Activated CD4-positive, alpha-beta T cell treated with anti-CD3 and anti-CD28 coated beads for 36 hours (primary cell): ENCODE data around the gene PXMP2. TPM values are rescaled to one million over a fixed set of nuclear protein-coding genes. Genes with fewer than 3 reads are reported as not detected.

Source experiments
- ATAC-seq: fragments of 200-7000 bp; cut with Tn5 transposase; one replicate; pipeline ENCODE4 v1.10.0; 2021; ENCODE audit warnings: mild to moderate bottlenecking, moderate library complexity
- CTCF ChIA-PET: fragments of 350-600 bp; sonication (Branson Sonifier 250); formaldehyde crosslinking; loops from one replicate; lab custom pipeline; 2021; ENCODE audit warnings: antibody characterized with exemption; lab: Charles Lee
- POLR2A ChIA-PET: fragments of 350-600 bp; sonication (Branson Sonifier 250); formaldehyde crosslinking; loops from one replicate; lab custom pipeline; 2021; ENCODE audit warnings: antibody characterized with exemption, inconsistent platforms; lab: Charles Lee
- DNase-seq: peaks from one replicate; pipeline ENCODE4 v3.0.0-alpha.2; 2020
- H3K27ac Mint-ChIP-seq: one replicate; pipeline ENCODE4 v1.8.0; 2021; ENCODE audit warnings: mixed read lengths
- H3K27me3 Mint-ChIP-seq: one replicate; pipeline ENCODE4 v1.8.0; 2021; ENCODE audit warnings: mixed read lengths
- H3K36me3 Mint-ChIP-seq: one replicate; pipeline ENCODE4 v1.8.0; 2021; ENCODE audit warnings: low read depth, mixed read lengths
- H3K4me1 Mint-ChIP-seq: one replicate; pipeline ENCODE4 v1.8.0; 2021; ENCODE audit warnings: mixed read lengths
- H3K4me3 Mint-ChIP-seq: one replicate; pipeline ENCODE4 v1.8.0; 2021; ENCODE audit warnings: mild to moderate bottlenecking, moderate library complexity, mixed read lengths
- H3K9me3 Mint-ChIP-seq: one replicate; pipeline ENCODE4 v1.8.0; 2021; ENCODE audit warnings: low read depth, mixed read lengths
- intact Hi-C, 2 experiments: fragments of 100-400 bp; cut with DNase I in 1 of 2; cut with micrococcal nuclease in 1 of 2; formaldehyde crosslinking; loops; one replicate each; pipeline versions ENCODE4 v1.14.2 to v1.15.1; 2022 to 2024; cut with DNase I, micrococcal nuclease
- total RNA-seq, 2 experiments: library from RNA; stranded (reverse); gene quantifications; one replicate each; pipeline ENCODE4 v1.2.3, GENCODE V29; 2021

Gene PXMP2
- total RNA-seq, 2 experiments from 2014 or later = 12.2 to 14.3 TPM

DNA sequence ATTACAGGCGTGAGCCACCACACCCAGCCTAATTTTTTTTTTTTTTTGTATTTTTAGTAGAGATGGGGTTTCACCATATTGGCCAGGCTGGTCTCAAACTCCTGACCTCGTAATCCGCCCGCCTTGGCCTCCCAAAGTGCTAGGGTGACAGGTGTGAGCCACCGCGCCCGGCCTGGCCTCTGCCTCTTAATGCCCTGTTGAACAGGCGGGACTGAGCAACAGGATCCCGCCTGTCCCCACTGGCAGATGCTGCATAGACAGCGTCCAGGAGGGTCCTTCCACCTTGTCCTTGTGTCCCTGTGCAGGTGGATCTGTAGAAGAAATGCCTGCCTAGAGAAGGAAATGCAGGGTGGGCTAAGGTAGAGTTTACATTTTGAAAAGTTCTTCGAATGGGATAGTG, 29.0 kb downstream of the PXMP2 start:
- Mint-ChIP-seq H3K27me3 (no peaks in the 10 kb centered on the region), H3K4me1 (peaks cover 21% of the 10 kb centered on the region), H3K36me3 (peaks cover 50% of the 10 kb centered on the region), H3K9me3 (no peaks in the 10 kb centered on the region), H3K4me3 (no peak overlapping the region), H3K27ac (no peak overlapping the region)
- intact Hi-C loops = loop anchor here in 1 of 2 experiments (10.0 kb wide), 1 partner anchor 572 kb away; the partner anchor contains the start of genes DDX51 and NOC4L
- CTCF ChIA-PET = no interaction called here
- no peak for ATAC-seq
- POLR2A ChIA-PET = no interaction called here
- DNase-seq = no peak

GRCh38 chr12:132717011-132717410, 29.6 kb downstream of the PXMP2 start:
- POLR2A ChIA-PET = no interaction called here
- intact Hi-C loops = loop anchor here in 1 of 2 experiments (10.0 kb wide), 1 partner anchor 572 kb away; the partner anchor contains the start of genes DDX51 and NOC4L

GRCh38 chr12:132717531-132718387, 30.4 kb downstream of the PXMP2 start:
- no peak for DNase-seq
- peaks cover 53% of the 10 kb centered on the region for H3K36me3 Mint-ChIP-seq
- intact Hi-C loops = loop anchor here in 1 of 2 experiments (10.0 kb wide), 1 partner anchor 573 kb away; the partner anchor contains the start of genes DDX51 and NOC4L
- ChIA-PET CTCF (interaction anchor here (0.5 kb wide), 1 partner anchor 19 kb away, joined by 3 read pairs; no protein-coding TSS in a partner anchor), POLR2A (no interaction called here)
- ATAC-seq = no peak
- no peak overlapping the region for H3K27ac Mint-ChIP-seq
- H3K4me3 Mint-ChIP-seq = no peak overlapping the region
- no peaks in the 10 kb centered on the region for H3K27me3 Mint-ChIP-seq
- H3K9me3 Mint-ChIP-seq = no peaks in the 10 kb centered on the region
- H3K4me1 Mint-ChIP-seq = peaks cover 15% of the 10 kb centered on the region

More at GRCh38 chr12:132717011-132717410, 29.6 kb downstream of the PXMP2 start:
- Mint-ChIP-seq H3K36me3 (peaks cover 53% of the 10 kb centered on the region), H3K4me1 (peaks cover 21% of the 10 kb centered on the region), H3K27me3 (no peaks in the 10 kb centered on the region), H3K9me3 (no peaks in the 10 kb centered on the region), H3K27ac (no peak overlapping the region), H3K4me3 (no peak overlapping the region)
- DNase-seq (no peak), ATAC-seq (no peak)
- CTCF ChIA-PET = no interaction called here

DNA sequence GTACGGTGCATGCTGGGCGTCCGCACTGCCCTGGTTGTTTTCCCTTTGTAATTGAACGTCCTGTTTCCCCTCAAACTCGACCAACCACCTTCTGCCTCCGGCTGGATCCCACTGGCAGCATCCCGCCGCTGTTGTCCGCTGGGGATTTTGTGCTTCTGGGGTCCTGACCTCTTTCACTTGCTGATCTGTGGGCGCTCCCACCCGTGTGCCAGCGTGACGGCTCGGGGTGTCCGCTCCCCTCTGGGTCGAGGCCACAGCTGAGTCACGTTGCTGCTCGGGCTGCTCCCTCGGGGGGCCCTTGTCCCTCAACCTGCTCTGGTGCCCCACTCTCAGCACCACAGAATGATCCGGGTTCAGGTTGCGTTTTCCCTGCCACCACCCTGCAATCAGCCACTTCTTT, 31.3 kb downstream of the PXMP2 start:
- Mint-ChIP-seq H3K9me3 (no peaks in the 10 kb centered on the region), H3K4me1 (peaks cover 6% of the 10 kb centered on the region), H3K27me3 (no peaks in the 10 kb centered on the region), H3K4me3 (no peak overlapping the region), H3K36me3 (peaks cover 53% of the 10 kb centered on the region), H3K27ac (no peak overlapping the region)
- ATAC-seq = no peak
- ChIA-PET POLR2A (interaction anchor here (1.0 kb wide), 1 partner anchor 42 kb away, joined by 3 read pairs; no protein-coding TSS in a partner anchor), CTCF (interaction anchor here (0.6 kb wide), 1 partner anchor 526 kb away, joined by 3 read pairs; no protein-coding TSS in a partner anchor)
- intact Hi-C loops = loop anchor here in 1 of 2 experiments (10.0 kb wide), 1 partner anchor 574 kb away; the partner anchor contains the start of genes DDX51 and NOC4L
- no peak for DNase-seq

DNA sequence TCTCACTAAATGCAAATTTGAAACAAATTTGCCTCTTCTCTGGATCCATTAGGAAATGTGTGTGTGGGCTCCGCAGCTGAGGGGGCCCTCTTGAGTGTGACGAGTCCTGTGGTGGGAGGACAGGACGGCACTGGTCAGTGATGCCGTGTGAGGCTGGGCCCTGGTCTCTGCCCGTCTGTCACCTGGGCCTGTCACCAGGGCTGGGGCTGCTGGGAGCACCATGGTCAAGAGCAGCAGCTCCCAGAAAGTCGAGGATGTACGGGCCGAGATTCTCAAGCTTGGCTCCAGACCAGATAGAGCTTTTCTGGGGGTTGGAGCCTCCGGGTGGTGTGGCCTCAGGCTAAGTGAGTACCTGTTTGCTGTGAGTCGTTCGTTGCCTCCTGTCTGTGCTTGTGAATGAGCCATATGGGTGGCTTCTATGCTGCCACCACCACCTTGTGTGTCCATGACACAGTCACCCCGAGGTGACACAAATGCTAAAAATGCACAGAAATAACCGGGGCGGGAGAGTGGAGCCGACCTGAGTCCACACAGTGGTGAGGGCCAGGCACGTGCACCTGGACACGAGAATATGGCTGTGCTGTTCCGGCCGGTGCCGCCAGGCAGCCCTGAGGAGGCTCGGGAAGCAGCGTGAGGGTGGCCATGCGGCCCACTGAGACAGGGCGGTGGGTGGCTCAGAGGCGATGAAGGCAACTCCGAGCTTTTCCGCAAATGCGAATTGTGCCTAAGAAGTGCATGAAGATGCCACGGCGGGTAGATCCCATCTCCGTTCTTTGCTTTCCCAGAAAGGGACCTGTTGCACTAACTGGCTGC, 32.0 kb downstream of the PXMP2 start:
- POLR2A ChIA-PET = interaction anchor here (0.6 to 1.0 kb wide), 2 partner anchors 41 to 298 kb away, joined by 3 to 5 read pairs; no protein-coding TSS in a partner anchor
- CTCF ChIA-PET = interaction anchor here (0.6 kb wide), 1 partner anchor 526 kb away, joined by 3 read pairs; no protein-coding TSS in a partner anchor
- DNase-seq (no peak), ATAC-seq (peak; percentile 5)
- Mint-ChIP-seq H3K9me3 (no peaks in the 10 kb centered on the region), H3K4me1 (peaks cover 5% of the 10 kb centered on the region), H3K27me3 (no peaks in the 10 kb centered on the region), H3K36me3 (peaks cover 59% of the 10 kb centered on the region), H3K4me3 (no peak overlapping the region), H3K27ac (no peak overlapping the region)
- intact Hi-C loops = loop anchor here in 1 of 2 experiments (10.0 kb wide), 1 partner anchor 575 kb away; the partner anchor contains the start of genes DDX51 and NOC4L

DNA sequence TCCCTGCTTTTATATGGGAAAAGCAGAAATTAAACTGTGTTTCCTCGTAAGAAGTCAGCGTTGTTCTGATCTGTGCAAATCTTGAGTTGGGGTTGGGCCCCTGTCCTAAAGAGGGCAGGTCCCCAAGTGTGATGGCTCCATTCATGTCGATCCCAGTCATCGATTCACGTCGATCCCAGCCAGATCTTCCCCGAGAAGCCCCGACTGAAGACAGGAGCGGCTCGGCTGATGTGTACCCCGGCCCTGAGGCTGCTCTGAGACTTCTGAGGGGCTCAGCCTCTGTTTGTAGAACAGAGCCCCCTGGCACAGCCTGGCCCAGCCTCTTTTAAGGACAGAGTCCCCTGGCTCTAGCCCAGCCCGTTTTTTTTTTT, 32.6 kb downstream of the PXMP2 start:
- no peak overlapping the region for H3K4me3 Mint-ChIP-seq
- H3K27ac Mint-ChIP-seq = no peak overlapping the region
- ATAC-seq (no peak), DNase-seq (no peak)
- POLR2A ChIA-PET = no interaction called here
- no peaks in the 10 kb centered on the region for H3K27me3 Mint-ChIP-seq
- CTCF ChIA-PET = no interaction called here
- peaks cover 59% of the 10 kb centered on the region for H3K36me3 Mint-ChIP-seq
- intact Hi-C loops = loop anchor here in 1 of 2 experiments (10.0 kb wide), 1 partner anchor 575 kb away; the partner anchor contains the start of genes DDX51 and NOC4L
- H3K9me3 Mint-ChIP-seq = no peaks in the 10 kb centered on the region
- H3K4me1 Mint-ChIP-seq = peaks cover 3% of the 10 kb centered on the region

DNA sequence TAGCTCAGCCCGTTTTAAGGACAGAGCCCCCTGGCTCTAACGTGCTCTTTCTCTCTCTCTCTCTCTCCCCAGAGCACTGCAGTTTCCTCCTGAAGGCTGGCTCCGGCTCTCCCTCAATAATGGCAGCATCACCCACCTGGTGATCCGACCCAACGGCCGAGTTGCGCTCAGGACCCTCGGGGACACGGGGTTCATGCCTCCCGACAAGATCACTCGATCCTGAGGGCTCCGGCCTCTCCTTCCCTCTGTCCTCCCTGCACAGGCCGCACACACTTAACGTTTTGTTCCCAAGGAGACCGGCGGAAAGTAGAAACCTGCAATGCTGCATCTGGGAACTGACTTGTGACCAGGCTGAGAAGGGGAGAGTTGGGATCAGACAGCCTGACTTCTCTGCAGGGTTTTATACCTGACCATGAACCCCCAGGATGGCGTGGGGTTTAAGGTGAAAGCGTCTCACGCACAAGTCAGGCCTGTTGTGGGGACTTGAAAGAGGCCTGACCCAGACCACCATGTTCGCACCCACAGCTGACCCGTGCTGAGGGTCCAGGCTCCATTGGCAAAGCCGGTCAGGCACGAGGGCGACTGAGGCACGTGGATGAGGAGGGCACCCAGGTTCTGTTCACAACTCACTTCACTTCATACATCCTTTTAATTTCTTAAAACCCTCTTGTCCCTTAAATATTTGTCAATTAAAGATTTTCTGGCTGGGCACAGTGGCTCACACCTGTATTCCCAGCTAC, 33.4 kb downstream of the PXMP2 start:
- Mint-ChIP-seq H3K4me3 (no peak overlapping the region), H3K4me1 (peaks cover 3% of the 10 kb centered on the region), H3K27ac (no peak overlapping the region), H3K9me3 (no peaks in the 10 kb centered on the region), H3K27me3 (no peaks in the 10 kb centered on the region), H3K36me3 (peaks cover 64% of the 10 kb centered on the region)
- DNase-seq (no peak), ATAC-seq (no peak)
- POLR2A ChIA-PET = interaction anchor here (0.6 kb wide), 1 partner anchor 158 kb away, joined by 3 read pairs; no protein-coding TSS in a partner anchor
- intact Hi-C loops = no loop called here
- CTCF ChIA-PET = no interaction called here

GRCh38 chr12:132723015-132723763, 35.8 kb downstream of the PXMP2 start:
- POLR2A ChIA-PET = no interaction called here
- H3K36me3 Mint-ChIP-seq = peaks cover 70% of the 10 kb centered on the region

GRCh38 chr12:132723764-132724140, 36.4 kb downstream of the PXMP2 start:
- Mint-ChIP-seq H3K27me3 (no peaks in the 10 kb centered on the region), H3K27ac (peak overlapping the region; percentile 45), H3K36me3 (peaks cover 73% of the 10 kb centered on the region), H3K9me3 (no peaks in the 10 kb centered on the region), H3K4me3 (no peak overlapping the region), H3K4me1 (peaks cover 3% of the 10 kb centered on the region)
- POLR2A ChIA-PET = no interaction called here
- no peak for DNase-seq
- intact Hi-C loops = no loop called here
- CTCF ChIA-PET = no interaction called here
- no peak for ATAC-seq

More at GRCh38 chr12:132723015-132723763, 35.8 kb downstream of the PXMP2 start:
- intact Hi-C loops = no loop called here
- Mint-ChIP-seq H3K9me3 (no peaks in the 10 kb centered on the region), H3K4me3 (no peak overlapping the region), H3K27me3 (no peaks in the 10 kb centered on the region), H3K27ac (peak overlapping the region; percentile 45), H3K4me1 (peaks cover 3% of the 10 kb centered on the region)
- CTCF ChIA-PET = interaction anchor here (0.7 to 1.1 kb wide), 2 partner anchors 10 to 163 kb away, joined by 3 read pairs; no protein-coding TSS in a partner anchor
- DNase-seq (no peak), ATAC-seq (no peak)
